ENCODE results near the gene CISTR.

CISTR gene

GRCh38 chr12:53743266-53744129 is 8.3 kb downstream of the CISTR start:
- peak; percentile 89 for DNase-seq (ENCODE audit: low spot score)

GRCh38 chr12:53740130-53740491 is 11.7 kb downstream of the CISTR start:
- DNase-seq (ENCODE audit: low spot score), result no peak

DNA sequence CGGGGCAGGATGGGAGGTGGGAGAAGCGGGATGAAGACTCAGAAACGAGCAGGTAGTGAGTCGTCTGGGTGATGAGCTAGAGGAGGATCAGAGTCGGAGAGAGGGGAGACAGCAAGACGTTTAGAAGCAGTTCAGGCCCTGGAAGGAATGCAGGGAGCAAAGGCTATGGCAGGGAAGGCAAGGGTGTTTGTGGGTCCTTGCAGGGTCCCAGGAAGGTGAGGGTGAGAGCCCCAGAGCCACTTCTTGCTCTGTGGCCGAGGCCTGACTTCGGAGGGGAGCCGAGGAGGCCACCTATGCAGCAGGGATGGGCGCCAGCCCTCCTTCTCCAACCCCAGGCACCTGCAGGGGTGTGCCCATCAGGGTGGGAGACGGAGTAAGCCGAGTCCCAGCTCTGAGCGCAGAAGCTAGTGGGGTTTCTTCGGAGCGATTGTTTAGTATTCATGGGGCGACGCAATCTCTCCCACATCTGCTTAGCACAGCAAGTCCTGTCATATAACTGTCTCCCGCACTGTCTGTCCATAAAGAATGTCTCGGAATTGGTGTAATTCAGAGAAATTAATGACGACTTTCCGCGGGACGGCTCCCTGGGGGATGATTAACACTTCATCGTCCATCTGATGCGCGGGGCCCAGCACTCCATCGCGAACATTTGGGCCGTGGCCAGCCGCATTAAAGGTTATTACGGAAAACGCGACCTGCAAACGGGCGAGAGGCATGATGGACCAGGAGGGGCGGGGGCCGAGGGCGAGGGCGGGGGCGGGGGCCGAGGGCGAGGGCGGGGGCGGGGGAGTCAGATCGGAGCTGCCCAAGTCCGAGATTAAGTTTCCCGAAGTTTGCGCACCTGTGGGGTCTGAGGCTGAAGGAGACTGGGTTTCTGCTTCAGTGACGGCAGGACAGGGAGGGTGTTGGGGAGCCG is 12.3 kb downstream of the CISTR start:
- DNase-seq (ENCODE audit: low spot score), result no peak

- no peak for DNase-seq (ENCODE audit: low spot score)
Measured at GRCh38 chr12:53738406-53739213, 13.2 kb downstream of the CISTR start.

DNA sequence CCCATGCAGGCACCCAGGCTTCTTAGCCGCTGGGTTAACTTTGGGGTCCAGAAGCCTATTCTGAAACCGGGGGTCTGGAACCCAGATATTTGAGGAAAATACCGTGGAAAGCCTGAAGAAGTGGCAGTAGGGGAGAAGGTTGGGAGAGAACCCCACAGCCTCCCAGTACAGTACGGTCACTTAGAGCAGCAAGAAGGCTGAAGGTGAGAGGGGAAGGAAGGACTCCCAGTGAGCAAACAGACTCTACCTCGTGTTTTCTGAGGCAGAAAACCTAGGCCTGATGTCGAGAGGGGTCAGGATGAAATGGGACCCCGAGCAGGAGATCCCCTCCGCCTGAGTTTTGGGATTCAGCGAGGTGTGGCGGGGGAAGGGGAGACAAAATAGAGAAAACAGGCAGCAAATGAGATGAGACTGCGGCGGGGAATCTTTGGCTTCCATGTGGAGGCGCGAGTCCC is 13.8 kb downstream of the CISTR start:
- no peak for DNase-seq (ENCODE audit: low spot score)

DNA sequence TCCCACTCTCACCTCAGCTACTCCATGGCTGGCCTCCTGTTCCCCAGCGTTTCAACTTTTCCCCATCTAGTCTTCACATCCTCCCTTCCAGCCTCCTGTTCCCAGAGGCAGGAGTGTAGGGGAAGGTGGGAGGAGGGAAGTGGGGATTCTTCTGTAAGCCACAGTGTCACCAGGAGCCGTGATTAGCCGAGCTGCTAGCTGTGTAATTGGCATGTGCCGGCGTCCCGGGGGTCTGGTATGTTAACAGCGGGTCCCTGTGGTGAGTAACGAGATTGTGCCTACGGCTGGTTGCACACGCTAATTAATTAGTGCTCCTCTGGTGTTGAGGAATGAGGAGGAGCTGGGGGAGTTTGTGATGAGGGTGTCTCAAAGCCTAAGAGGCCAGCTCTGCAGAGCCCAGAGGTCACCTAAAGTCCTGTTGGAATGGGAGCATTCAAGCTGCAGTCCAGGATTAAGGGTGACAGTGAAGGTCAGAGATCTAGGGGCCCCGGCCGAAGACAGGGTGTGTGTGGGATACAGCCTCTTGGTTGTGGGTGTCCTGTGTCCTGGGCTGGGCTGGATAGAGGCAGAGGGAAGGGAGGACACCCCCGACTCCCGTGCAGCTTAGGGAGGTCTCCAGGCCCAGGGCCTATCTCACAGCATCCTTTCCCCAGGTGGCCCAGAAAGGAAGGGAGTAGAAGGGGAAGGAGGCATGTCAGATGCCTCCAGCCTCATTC is 14.5 kb downstream of the CISTR start:
- DNase-seq (ENCODE audit: low spot score), result no peak

- no peak for DNase-seq (ENCODE audit: low spot score)
Measured at GRCh38 chr12:53736592-53736991, 15.2 kb downstream of the CISTR start.

DNA sequence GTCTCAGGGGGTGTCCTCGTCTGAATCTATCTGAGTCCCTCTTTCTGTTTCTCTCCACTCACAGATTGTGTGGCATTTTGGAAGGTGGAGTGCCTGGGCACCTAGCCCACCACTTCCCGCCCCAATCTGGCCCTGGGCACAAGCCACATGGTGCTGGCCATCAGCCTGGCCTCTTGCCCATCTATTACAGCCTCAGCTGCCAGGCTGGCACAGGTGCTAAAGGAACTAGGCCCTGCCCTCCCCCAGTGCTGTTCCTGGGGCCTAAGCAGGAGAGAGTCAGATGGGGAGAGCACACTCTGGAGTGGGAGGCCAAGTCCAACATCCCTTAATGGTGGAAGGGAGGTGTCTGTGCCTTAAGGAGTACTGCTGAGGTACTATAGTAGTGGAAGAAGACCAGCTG is 16.2 kb downstream of the CISTR start:
- DNase-seq (ENCODE audit: low spot score), result no peak

- no peak for DNase-seq (ENCODE audit: low spot score)
Measured at GRCh38 chr12:53734425-53734824, 17.4 kb downstream of the CISTR start.

- DNase-seq (ENCODE audit: low spot score), result no peak
Measured at GRCh38 chr12:53733807-53734200, 18.0 kb downstream of the CISTR start.

GRCh38 chr12:53733051-53733806 is 18.6 kb downstream of the CISTR start:
- DNase-seq (ENCODE audit: low spot score), result no peak

DNA sequence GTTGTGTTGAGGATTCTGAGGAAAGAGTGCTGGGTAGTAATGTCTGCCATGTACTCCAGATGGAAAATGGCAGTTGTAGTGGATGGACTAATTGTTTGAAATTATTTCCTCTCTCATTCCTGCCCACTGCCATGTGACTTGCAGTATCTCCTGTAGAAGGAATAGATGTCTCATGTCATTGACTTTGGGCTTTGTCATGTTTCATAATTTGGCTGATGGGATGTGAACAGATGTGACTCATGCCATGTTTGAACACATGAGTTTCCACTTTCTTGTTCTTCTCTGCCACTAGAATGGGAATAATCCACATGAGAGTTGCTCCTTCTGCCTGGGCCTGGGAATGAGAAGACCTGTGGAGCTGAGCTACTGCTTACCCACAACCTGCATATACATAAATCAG is 22.1 kb downstream of the CISTR start:
- DNase-seq (ENCODE audit: low spot score), result no peak

DNA sequence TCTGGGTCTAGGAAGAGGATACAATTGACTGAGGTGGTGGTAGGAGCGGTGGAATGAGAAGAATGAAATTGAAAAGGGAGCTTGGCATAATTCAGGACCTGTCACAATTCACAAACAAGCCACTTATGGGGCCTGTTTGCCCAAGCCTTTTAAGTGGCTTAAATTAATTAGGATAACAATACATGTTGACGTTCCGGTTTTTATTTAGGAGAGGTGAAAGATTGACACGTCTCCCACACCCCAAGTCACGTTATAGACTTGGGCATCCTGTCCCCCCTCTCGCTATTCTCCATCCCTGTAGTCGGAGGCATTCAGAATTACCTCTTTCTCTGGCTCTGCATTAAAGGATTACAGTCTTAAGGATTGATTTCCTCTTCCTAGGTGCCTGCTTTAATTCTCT is 23.6 kb downstream of the CISTR start:
- DNase-seq (ENCODE audit: low spot score), result no peak

DNA sequence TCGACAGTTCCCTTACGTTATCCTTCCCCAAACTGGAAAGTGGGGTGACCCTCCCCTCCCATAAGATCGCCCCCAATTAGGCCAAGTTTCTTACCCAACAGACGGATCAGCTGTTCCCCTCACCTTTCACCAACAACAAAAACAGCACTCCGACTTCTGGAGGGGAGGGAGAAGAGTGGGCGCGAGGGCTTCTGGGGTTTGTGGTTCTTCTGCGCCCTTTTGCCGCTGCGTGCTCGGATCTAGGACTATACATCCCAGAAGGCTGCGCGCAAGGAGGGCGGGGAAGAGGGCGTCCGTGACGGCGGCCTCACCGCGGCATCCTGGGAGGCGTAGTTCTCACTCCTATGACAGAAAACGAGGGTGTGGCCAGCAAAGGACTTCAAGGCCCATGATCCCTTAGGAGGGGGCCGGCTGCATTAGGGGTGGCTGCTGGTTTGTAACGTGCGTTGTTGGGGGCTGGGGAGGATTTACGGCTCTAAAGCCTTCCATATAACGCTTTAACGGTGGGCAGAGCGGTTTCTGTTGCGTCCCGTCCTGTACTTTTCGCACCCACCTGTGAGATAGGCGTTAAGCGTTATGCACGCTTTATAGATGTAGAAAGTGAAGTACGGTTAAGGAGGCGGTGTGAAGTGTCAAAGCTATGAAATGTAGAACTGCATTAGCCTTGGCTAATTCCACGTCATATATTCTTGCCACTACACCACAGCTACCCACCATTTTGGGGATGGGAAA is 24.3 kb downstream of the CISTR start, which contains the start of gene CALCOCO1:
Gene CALCOCO1 (minus strand): TSS at position 143 of the 732 bp plus-strand sequence. CDS start 2,210 bp downstream, outside the sequence.
- DNase-seq (ENCODE audit: low spot score), result peak; percentile 96

DNA sequence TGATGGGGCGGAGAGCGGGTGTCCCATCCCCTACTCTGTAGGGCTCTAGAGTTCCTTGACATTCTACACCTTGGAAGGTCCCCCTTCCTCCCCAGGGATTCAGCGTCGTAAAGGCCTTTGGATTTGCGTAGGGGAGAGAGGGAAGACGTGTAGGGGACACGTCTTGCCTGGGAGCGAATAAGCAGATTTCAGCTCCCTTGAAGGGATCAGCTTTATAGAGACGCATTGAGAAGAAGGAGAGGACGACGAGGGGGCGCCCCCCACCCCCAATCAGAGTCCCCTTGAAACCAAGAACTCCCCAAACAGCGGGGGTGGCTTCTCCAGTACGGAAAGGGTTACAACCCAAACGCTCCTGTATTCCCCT is 24.9 kb downstream of the CISTR start:
- DNase-seq (ENCODE audit: low spot score), result no peak

DNA sequence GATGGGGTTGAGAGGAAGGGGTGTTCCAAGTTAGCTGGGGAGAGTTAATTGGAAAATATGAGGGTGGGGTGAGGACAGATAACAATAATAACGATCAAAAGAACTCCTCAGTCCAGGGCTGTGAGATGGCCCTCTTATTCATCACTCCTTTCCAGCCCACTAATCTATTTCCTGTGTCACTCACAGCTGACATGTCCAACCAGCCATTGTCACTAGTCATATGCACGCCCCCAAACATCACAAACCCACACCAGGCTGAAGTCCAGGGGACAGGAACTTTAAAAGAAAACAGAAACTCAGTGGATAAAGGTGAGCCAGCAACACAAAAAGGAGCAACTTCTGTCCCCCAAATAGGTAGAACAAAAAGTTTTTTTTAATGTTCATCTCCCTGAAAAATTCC is 25.4 kb downstream of the CISTR start:
- DNase-seq (ENCODE audit: low spot score), result no peak

DNA sequence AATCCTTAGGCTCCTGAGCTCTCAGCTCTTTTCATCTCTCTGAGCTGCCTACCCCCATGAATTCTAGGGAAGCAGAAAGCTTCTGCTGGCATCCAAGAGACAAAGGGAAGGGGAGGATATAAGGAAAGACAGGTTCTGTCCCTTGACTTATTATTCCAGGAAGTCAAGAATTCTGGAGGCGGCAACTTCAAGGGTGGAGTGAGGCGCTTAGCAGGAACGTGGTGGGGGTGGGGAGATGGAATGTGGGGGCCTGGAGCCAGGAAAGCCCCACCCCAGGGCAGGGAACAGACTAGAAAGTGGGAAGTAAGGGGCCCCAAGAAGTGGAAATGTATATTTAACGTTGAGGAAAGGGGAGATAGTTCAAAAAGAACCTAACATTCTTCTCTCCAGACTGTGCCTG is 26.0 kb downstream of the CISTR start:
- DNase-seq (ENCODE audit: low spot score), result no peak

- no peak for DNase-seq (ENCODE audit: low spot score)
Measured at GRCh38 chr12:53722450-53723041, 29.2 kb downstream of the CISTR start.

- no peak for DNase-seq (ENCODE audit: low spot score)
Measured at GRCh38 chr12:53720946-53721345, 30.8 kb downstream of the CISTR start.

GRCh38 chr12:53719649-53720048 is 32.1 kb downstream of the CISTR start:
- DNase-seq (ENCODE audit: low spot score), result no peak

All from HuH-7.5 (cell line).